Renal pelvis (tissue), 12 donors: Measurements from ENCODE around the gene HUWE1. TPM values are rescaled to one million over a fixed set of nuclear protein-coding genes. Genes with fewer than 3 reads are reported as not detected.
"Not testable (repeated sequence)": the region's sequence is repeated elsewhere in the genome, so short reads cannot be mapped to it uniquely, and the experiment has no call there.

Experiments used
- DNase-seq: peaks from one replicate; pipeline ENCODE4 v3.0.0-alpha.2; 2013
- long read RNA-seq, 16 experiments: transcript quantifications; one replicate each; lab custom pipeline, GENCODE V29; 2026
- polyA plus RNA-seq, 3 donors: library from polyadenylated mRNA; unstranded; fragments of 120-200 nt; gene quantifications; one replicate each; pipeline ENCODE4 v1.2.1, GENCODE V29; 2013; ENCODE audit not compliant: insufficient read length in 3 of 3

Gene HUWE1
- polyA plus RNA-seq, result 100 to 1,000 TPM; 138 to 198 (median 176) TPM
- long read RNA-seq, donor 1, partial matches to known transcripts, result 5 of 5 reads
- long read RNA-seq, donor 1, other reads (novel, unspliced or antisense), result 0 of 5 reads
- long read RNA-seq, donor 2, full-length matches to known transcripts, result 1 of 6 reads
- long read RNA-seq, donor 2, partial matches to known transcripts, result 5 of 6 reads
- long read RNA-seq, donor 2, other reads (novel, unspliced or antisense), result 0 of 6 reads
- long read RNA-seq, donor 3, full-length matches to known transcripts, result 2 of 20 reads
- long read RNA-seq, donor 3, partial matches to known transcripts, result 18 of 20 reads
- long read RNA-seq, donor 3, other reads (novel, unspliced or antisense), result 0 of 20 reads
- long read RNA-seq, donor 4, partial matches to known transcripts, result 0 of 1 reads
- long read RNA-seq, donor 4, other reads (novel, unspliced or antisense), result 0 of 1 reads
- long read RNA-seq, donor 5, result 0 reads
- long read RNA-seq, donor 6, partial matches to known transcripts, result 42 of 43 reads
- long read RNA-seq, donor 6, other reads (novel, unspliced or antisense), result 0 of 43 reads
- long read RNA-seq, donor 7, partial matches to known transcripts, result 10 of 10 reads
- long read RNA-seq, donor 7, other reads (novel, unspliced or antisense), result 0 of 10 reads
- long read RNA-seq, donor 8, partial matches to known transcripts, result 0 of 2 reads
- long read RNA-seq, donor 8, other reads (novel, unspliced or antisense), result 0 of 2 reads
- long read RNA-seq, donor 9, partial matches to known transcripts, result 5 of 5 reads
- long read RNA-seq, donor 9, other reads (novel, unspliced or antisense), result 0 of 5 reads
- long read RNA-seq, donor 10, partial matches to known transcripts, result 17 of 18 reads
- long read RNA-seq, donor 10, other reads (novel, unspliced or antisense), result 0 of 18 reads
- long read RNA-seq, donor 11, partial matches to known transcripts, result 0 of 1 reads
- long read RNA-seq, donor 11, other reads (novel, unspliced or antisense), result 0 of 1 reads
- long read RNA-seq, donor 12, full-length matches to known transcripts, result 1 of 22 reads
- long read RNA-seq, donor 12, partial matches to known transcripts, result 21 of 22 reads
- long read RNA-seq, donor 12, other reads (novel, unspliced or antisense), result 0 of 22 reads
- long read RNA-seq, donor 13, full-length matches to known transcripts, result 2 of 8 reads
- long read RNA-seq, donor 13, partial matches to known transcripts, result 6 of 8 reads
- long read RNA-seq, donor 13, other reads (novel, unspliced or antisense), result 0 of 8 reads
- long read RNA-seq, donor 14, partial matches to known transcripts, result 87 of 89 reads
- long read RNA-seq, donor 14, other reads (novel, unspliced or antisense), result 0 of 89 reads
- long read RNA-seq, donor 15, partial matches to known transcripts, result 16 of 17 reads
- long read RNA-seq, donor 15, other reads (novel, unspliced or antisense), result 0 of 17 reads
- long read RNA-seq, donor 16, result 0 reads

GRCh38 chrX:53686151-53686885, at the start of gene HUWE1:
HUWE1 (minus strand) TSS chrX:53686719; CDS start chrX:53654107, 32,612 bp downstream.
- DNase-seq, result peak; percentile 72

GRCh38 chrX:53732797-53733196, 46.3 kb upstream of the HUWE1 start:
- DNase-seq, result no peak

GRCh38 chrX:53729751-53730150, 43.2 kb upstream of the HUWE1 start:
- DNase-seq, result no peak

GRCh38 chrX:53728506-53728905, 42.0 kb upstream of the HUWE1 start:
- DNase-seq, result no peak

- DNase-seq, result no peak
Measured at GRCh38 chrX:53724872-53725271, 38.4 kb upstream of the HUWE1 start.

GRCh38 chrX:53723381-53723780, 36.9 kb upstream of the HUWE1 start:
- DNase-seq, result no peak

- DNase-seq, result not testable (repeated sequence)
Measured at GRCh38 chrX:53721610-53722009, 35.1 kb upstream of the HUWE1 start.

- DNase-seq, result not testable (repeated sequence)
Measured at GRCh38 chrX:53719666-53720065, 33.1 kb upstream of the HUWE1 start.

GRCh38 chrX:53718073-53718472, 31.6 kb upstream of the HUWE1 start:
- DNase-seq, result no peak

- no peak for DNase-seq
Measured at GRCh38 chrX:53717205-53717604, 30.7 kb upstream of the HUWE1 start.

- DNase-seq, result no peak
Measured at GRCh38 chrX:53716328-53717088, 30.0 kb upstream of the HUWE1 start.

GRCh38 chrX:53715346-53715924, 28.9 kb upstream of the HUWE1 start:
- DNase-seq, result no peak

GRCh38 chrX:53714580-53715345, 28.2 kb upstream of the HUWE1 start:
- no peak for DNase-seq

GRCh38 chrX:53713987-53714579, 27.6 kb upstream of the HUWE1 start:
- no peak for DNase-seq

- DNase-seq, result no peak
Measured at GRCh38 chrX:53711436-53711835, 24.9 kb upstream of the HUWE1 start.

- no peak for DNase-seq
Measured at GRCh38 chrX:53704854-53705253, 18.3 kb upstream of the HUWE1 start.

GRCh38 chrX:53704294-53704693, 17.8 kb upstream of the HUWE1 start:
- no peak for DNase-seq

GRCh38 chrX:53695946-53696549, 9.5 kb upstream of the HUWE1 start:
- DNase-seq, result no peak
